GM11168 (cell line): Measurements from ENCODE around the gene ANKRD34A.
"Not testable (repeated sequence)": the region's sequence is repeated elsewhere in the genome, so short reads cannot be mapped to it uniquely, and the experiment has no call there.

Source experiments
- in situ Hi-C: fragments of 300-500 bp; cut with MboI; formaldehyde crosslinking; loops from one replicate; pipeline ENCODE4 v1.12.0; 2022; ENCODE audit warnings: low sequenced_read_pairs; ENCODE audit not compliant: unreplicated experiment

Gene ANKRD34A

GRCh38 chr1:145952903-145953302 is 11.5 kb downstream of the ANKRD34A start:
- in situ Hi-C loops, result no loop called here

DNA sequence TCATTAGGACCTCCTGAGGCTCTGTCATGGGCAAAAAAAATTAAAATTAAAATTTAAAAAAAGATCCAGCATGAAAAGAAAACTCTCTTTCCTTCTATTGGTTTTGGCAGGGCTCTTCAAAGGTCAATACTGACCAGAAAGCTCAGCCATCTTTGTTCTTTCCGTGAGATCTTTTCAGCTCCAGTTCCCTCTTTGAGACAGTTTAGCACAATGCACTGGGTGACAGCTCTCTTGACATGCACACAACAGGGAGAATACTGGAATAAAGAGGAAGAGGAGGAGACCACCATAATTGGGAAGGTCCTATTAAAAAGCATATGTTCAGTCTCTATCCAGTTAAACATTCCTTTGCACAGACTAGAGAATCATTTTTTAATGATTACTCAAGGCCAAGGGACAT is 12.8 kb downstream of the ANKRD34A start:
- in situ Hi-C loops, result no loop called here

- in situ Hi-C loops, result no loop called here
These were observed 15.2 kb downstream of the ANKRD34A start for GRCh38 chr1:145949219-145949618.

- in situ Hi-C loops, result no loop called here
These were observed 16.8 kb downstream of the ANKRD34A start for GRCh38 chr1:145947551-145947950.

GRCh38 chr1:145946477-145946986 is 17.8 kb downstream of the ANKRD34A start:
- in situ Hi-C loops, result no loop called here

DNA sequence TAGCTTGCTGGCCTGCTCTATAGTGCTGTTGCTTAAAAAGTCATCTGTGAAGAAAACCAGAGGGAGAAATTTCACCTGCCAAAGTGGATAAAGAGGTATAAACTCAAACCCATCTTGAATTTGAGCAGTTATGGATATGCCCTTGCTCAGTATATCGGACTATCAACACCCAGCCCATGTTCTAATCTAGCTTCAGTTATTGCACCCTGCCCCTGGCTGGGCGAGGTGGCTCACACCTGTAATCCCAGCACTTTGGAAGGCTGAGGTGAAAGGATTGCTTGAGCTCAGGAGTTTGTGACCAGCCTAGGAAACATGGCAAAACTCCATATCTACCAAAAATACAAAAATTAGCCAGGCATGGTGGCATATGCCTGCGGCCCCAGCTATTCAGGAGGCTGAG is 19.8 kb downstream of the ANKRD34A start:
- in situ Hi-C loops, result no loop called here

DNA sequence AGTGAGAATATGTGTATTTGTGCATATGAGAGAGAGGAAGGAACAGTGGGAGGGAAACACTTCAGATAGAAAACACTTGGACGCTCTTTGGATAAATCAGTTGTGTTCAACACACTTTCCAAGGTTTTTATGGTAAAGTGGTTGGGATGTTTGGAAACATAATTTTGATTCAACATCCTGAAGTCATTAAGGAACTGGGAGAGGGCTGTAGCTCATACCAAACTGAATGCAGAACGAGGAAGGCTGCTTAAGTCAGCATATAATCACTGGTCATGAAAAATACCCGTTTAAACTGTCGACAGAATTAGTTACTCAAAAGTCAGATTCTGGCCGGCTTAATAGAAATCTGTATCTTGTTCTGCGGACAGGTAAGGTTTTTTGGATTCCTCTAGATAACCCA is 21.5 kb downstream of the ANKRD34A start:
- in situ Hi-C loops, result no loop called here

DNA sequence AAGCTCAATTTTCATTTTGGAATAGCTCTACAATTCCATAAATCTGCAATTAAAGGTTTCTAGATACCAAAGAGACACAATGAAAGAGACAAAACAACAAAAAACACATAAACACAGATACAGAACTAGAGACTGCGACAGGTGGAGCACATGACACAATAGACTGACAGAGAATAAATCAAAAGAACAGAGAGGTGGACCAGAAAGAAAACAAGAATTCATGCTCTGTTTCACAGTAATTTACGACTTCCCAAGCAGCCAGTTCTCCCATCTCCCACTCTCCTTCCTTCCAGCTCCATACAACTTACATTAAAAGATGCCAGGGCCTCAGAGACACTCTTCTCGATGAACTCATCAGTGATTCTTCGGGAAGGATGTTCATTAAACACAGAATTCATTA is 22.0 kb downstream of the ANKRD34A start:
- in situ Hi-C loops, result no loop called here

DNA sequence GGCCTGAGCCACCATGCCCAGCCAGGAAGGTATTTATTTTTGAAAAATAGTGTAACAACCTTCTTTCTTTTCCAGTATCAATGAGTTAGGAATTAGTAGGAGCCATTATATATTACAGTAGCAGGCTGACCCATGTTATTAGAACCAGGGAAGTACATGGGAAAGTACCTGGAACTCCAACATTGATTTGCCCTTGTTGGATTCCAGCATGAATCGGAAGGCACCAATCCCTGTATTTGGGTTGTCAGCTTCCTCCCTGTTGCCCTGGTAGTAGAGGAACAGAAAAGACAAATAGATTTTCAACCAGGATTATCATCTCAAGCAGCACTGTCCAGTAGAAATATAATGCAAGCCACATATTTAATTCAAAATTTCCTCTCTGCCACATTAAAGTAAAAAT is 26.9 kb downstream of the ANKRD34A start:
- in situ Hi-C loops, result no loop called here

DNA sequence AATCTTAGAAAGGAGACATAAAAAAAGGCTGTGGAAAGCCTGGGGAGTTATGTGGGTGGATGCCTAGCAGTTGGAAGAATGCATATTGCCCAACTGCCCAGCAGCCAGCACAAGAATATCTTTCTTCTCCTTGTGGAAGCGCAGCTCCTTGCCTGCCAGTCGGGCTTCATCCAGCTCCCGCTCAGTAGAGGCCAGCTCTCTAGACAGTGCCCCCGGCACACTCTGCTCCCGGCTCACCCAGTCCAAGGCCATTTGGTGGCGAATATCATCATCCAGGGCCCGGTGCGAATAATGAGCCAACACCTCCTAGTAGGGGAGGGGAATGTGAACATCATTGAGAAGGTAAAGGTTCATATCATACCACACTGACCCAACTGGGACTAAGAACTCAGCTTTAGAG is 28.1 kb downstream of the ANKRD34A start:
- in situ Hi-C loops, result no loop called here

- in situ Hi-C loops, result no loop called here
These were observed 28.7 kb downstream of the ANKRD34A start for GRCh38 chr1:145935708-145936107.

DNA sequence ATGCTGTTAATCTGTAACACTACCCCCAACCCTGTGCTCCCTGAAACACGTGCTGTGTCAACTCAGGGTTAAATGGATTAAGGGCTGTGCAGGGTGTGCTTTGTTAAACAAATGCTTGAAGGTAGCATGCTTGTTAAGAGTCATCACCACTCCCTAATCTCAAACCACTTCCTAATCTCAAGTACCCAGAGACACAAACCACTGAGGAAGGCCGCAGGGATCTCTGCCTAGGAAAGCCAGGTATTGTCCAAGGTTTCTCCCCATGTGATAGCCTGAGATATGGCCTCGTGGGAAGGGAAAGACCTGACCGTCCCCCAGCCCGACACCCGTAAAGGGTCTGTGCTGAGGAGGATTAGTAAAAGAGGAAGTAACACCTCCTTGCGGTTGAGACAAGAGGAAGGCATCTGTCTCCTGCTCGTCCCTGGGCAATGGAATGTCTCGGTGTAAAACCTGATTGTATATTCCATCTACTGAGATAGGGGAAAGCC is 31.8 kb downstream of the ANKRD34A start:
- in situ Hi-C loops, result not testable (repeated sequence)

DNA sequence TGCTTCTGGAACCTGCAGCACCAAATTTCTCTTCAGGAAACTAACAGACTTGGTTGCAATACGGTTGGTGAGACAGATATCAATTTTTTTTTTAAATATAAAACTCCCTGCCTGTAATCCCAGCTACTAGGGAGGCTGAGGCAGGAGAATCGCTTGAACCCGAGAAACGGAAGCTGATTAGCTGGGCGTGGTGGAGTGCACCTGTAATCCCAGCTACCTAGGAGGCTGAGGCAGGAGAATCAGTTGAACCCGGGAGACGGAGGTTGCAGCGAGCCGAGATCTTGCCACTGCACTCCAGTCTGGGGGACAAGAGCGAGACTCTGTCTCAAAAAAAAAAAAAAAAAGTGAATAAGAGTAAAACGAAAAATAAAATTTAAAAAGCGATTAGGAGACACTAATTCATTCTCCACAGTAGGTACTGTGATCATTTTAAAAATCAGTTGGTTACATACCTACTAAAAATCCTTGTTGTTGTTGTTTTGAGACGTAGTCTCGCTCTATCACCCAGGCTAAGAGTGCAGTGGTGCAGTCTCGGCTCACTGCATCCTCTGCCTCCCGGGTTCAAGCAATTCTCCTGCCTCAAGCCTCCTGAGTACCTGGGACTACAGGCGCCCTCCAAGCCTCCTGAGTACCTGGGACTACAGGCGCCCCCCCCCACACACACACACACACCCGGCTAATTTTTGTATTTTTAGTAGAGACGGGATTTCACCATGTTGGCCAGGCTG is 36.3 kb downstream of the ANKRD34A start:
- in situ Hi-C loops, result loop anchor here (5.0 kb wide), 1 partner anchor 74 kb away; no protein-coding TSS in a partner anchor

GRCh38 chr1:145927063-145927886 is 37.1 kb downstream of the ANKRD34A start, which contains the start of gene RBM8A:
RBM8A (minus strand) TSS chr1:145927484; CDS start chr1:145927426, 58 bp downstream.
- in situ Hi-C loops, result loop anchor here (5.0 kb wide), 1 partner anchor 75 kb away; no protein-coding TSS in a partner anchor

GRCh38 chr1:145926686-145927062 is 37.7 kb downstream of the ANKRD34A start:
- in situ Hi-C loops, result loop anchor here (5.0 kb wide), 1 partner anchor 76 kb away; no protein-coding TSS in a partner anchor

- in situ Hi-C loops, result no loop called here
These were observed 42.1 kb downstream of the ANKRD34A start for GRCh38 chr1:145922266-145922665.

- in situ Hi-C loops, result not testable (repeated sequence)
These were observed 44.1 kb downstream of the ANKRD34A start for GRCh38 chr1:145920297-145920696.

DNA sequence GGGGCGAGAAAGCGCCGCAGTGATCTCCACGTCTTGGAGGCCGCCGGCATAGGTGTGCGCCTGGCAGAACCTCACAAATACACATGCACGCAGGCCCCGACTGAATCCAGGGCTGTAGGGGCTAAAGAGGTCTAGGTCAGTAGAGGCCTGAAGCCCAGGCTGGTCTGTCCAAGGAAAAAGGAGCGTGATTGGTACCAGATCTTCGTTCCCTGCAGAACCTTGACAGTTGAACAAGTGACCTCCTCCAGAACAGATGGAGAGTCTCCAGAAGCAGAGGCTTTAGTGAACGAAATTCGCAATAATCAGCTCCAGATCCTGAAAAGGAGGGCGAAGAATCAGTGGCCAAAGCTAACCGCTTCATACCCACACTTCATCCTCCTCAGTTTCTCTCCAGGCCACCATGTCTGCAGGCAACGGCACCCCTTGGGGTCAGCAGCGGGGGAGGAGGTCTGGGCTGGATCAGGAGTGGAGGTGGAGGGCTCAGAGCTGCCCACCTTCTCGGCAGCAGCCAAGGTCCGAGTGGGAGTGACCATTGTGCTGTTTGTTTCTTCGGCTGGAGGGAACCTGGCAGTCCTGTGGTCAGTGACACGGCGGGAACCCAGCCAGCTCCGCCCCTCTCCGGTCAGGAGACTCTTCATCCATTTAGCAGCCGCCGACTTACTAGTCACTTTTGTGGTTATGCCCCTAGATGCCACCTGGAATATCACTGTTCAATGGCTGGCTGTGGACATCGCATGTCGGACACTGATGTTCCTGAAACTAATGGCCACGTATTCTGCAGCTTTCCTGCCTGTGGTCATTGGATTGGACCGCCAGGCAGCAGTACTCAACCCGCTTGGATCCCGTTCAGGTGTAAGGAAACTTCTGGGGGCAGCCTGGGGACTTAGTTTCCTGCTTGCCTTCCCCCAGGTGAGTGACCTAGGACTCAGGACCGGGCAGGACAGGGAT is 45.1 kb downstream of the ANKRD34A start:
- in situ Hi-C loops, result no loop called here

DNA sequence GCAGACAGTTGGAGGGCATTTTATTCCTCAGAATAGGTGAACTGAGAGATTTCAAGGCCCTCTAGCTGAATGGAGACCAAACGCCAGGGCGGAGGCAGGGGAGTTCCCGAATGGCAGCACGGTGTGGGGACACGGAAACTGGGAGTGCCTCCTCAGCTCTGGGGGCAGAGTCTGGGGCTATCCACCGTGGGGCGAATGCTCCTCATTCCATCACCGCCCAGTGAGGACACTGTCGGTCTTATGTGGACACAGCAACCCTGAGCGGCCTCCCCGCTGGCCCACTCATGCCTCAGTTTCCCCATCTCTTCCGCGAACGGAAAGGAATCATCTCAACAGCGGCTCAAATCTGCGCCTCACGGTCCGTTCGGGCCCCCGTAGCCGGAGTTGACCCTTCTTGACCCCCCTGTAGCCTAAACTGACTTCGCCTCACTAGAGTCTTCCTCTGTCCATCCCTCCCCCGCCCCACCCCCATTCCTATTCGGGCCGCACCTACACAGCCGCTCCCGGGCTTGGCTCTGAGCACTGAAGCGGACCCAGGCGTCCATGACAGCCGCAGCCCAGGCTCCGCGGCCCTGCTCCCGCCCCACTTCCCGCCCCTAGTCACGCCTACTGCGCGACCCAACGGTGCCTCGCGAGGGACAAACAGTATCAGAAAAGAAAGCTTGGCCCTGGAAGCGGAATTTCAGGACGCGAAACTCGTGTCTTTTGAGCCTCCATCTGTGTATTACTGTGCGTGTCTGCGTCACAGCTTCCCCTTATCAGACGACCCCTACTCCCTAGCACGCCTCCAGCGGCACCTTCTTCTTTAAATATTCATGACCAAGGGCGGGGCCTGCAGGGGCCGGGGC is 46.0 kb downstream of the ANKRD34A start, which contains the start of gene PEX11B:
TSS of gene PEX11B (minus strand) at position 574 of the 848 bp plus-strand sequence. CDS start at position 545, 29 bp downstream.
- in situ Hi-C loops, result no loop called here
